MM.1S (cell line): ENCODE measurements around the gene FARS2.

ENCODE experiments used
- DNase-seq: peaks from one replicate; pipeline ENCODE4 v3.0.0-alpha.2; 2015
- H2AFZ ChIP-seq: fragments of 300-600 bp; sonication (generic); 2 replicates; pipeline ENCODE4 v1.6.0; 2016; ENCODE audit warnings: antibody characterized with exemption, low read length
- H3F3A ChIP-seq: fragments of 300-600 bp; sonication (generic); 2 replicates; pipeline ENCODE4 v1.6.1; 2016; ENCODE audit warnings: mild to moderate bottlenecking, antibody characterized with exemption, low read length, moderate library complexity, mixed read lengths; ENCODE audit not compliant: insufficient read depth
- H3K27ac ChIP-seq: fragments of 300-600 bp; sonication (generic); 2 replicates; pipeline ENCODE4 v1.5.1; 2016; ENCODE audit warnings: mild to moderate bottlenecking, low read length
- H3K27me3 ChIP-seq: fragments of 300-600 bp; sonication (generic); replicated peaks from 2 replicates; pipeline ENCODE4 v1.6.0; 2016; ENCODE audit warnings: low read length; ENCODE audit not compliant: insufficient read depth
- H3K36me3 ChIP-seq: fragments of 300-600 bp; sonication (generic); replicated peaks from 2 replicates; pipeline ENCODE4 v1.6.1; 2016; ENCODE audit warnings: mild to moderate bottlenecking, low read length, mixed read lengths; ENCODE audit not compliant: insufficient read depth
- H3K4me1 ChIP-seq: fragments of 300-600 bp; sonication (generic); 2 replicates; pipeline ENCODE4 v1.6.1; 2016; ENCODE audit warnings: low read length, mixed read lengths
- H3K4me2 ChIP-seq: fragments of 300-600 bp; sonication (generic); 2 replicates; pipeline ENCODE4 v1.6.0; 2016; ENCODE audit warnings: low read depth, low read length
- H3K4me3 ChIP-seq: fragments of 300-600 bp; sonication (generic); 2 replicates; pipeline ENCODE4 v1.5.1; 2016; ENCODE audit warnings: low read length, mixed read lengths
- H3K79me2 ChIP-seq: fragments of 300-600 bp; sonication (generic); 2 replicates; pipeline ENCODE4 v1.6.1; 2016; ENCODE audit warnings: mixed run types, low read length, mixed read lengths
- H3K9ac ChIP-seq: fragments of 300-600 bp; sonication (generic); 2 replicates; pipeline ENCODE4 v1.6.1; 2016; ENCODE audit warnings: low read length, mixed read lengths
- H3K9me2 ChIP-seq: fragments of 300-600 bp; sonication (generic); replicated peaks from 2 replicates; pipeline ENCODE4 v1.6.1; 2016; ENCODE audit warnings: mild to moderate bottlenecking, low read length, mixed read lengths; ENCODE audit not compliant: insufficient read depth
- H3K9me3 ChIP-seq: fragments of 300-600 bp; sonication (generic); replicated peaks from 2 replicates; pipeline ENCODE4 v1.6.1; 2016; ENCODE audit warnings: mild to moderate bottlenecking, low read length, mixed read lengths; ENCODE audit not compliant: insufficient read depth
- H4K20me1 ChIP-seq: fragments of 300-600 bp; sonication (generic); 2 replicates; pipeline ENCODE4 v1.6.1; 2016; ENCODE audit warnings: mild to moderate bottlenecking, low read length, moderate library complexity, mixed read lengths; ENCODE audit not compliant: insufficient read depth
- CTCF ChIP-seq: fragments of 300-600 bp; sonication (generic); IDR thresholded peaks from 2 replicates; pipeline ENCODE4 v1.5.1; 2016; ENCODE audit warnings: antibody characterized with exemption, low read length, mixed read lengths
- EZH2 ChIP-seq: fragments of 300-600 bp; sonication (generic); optimal IDR thresholded peaks from 2 replicates; pipeline ENCODE3; 2017; ENCODE audit warnings: low read depth, mild to moderate bottlenecking, antibody characterized with exemption, low read length, mixed read lengths
- EZH2phosphoT487 ChIP-seq: fragments of 300-600 bp; sonication (generic); IDR thresholded peaks from 2 replicates; pipeline ENCODE4 v1.6.1; 2018; ENCODE audit warnings: antibody characterized with exemption, low read length

FARS2 gene

GRCh38 chr6:5525209-5525608 lies 263.9 kb downstream of the FARS2 start:
- Histone ChIP-seq H3K4me2 (no peak overlapping the region), H3F3A (no peaks in the 10 kb centered on the region), H3K27me3 (no peaks in the 10 kb centered on the region), H3K9me2 (no peaks in the 10 kb centered on the region), H3K36me3 (no peaks in the 10 kb centered on the region), H3K79me2 (no peaks in the 10 kb centered on the region), H4K20me1 (no peaks in the 10 kb centered on the region), H3K4me1 (no peaks in the 10 kb centered on the region), H3K4me3 (no peak overlapping the region), H3K27ac (no peak overlapping the region), H3K9ac (no peak overlapping the region), H3K9me3 (no peaks in the 10 kb centered on the region), H2AFZ (no peak overlapping the region)
- TF ChIP-seq CTCF: no peak
- TF ChIP-seq EZH2phosphoT487: no peak
- TF ChIP-seq EZH2: no peak
- no peak for DNase-seq

GRCh38 chr6:5529015-5529414 lies 267.7 kb downstream of the FARS2 start:
- no peak overlapping the region for H3K4me2 ChIP-seq
- H3K27me3 ChIP-seq: no peaks in the 10 kb centered on the region
- H3K9me3 ChIP-seq: no peaks in the 10 kb centered on the region
- no peak for DNase-seq
- TF ChIP-seq CTCF (no peak), EZH2phosphoT487 (no peak), EZH2 (no peak)
- H3F3A ChIP-seq: no peaks in the 10 kb centered on the region
- H3K4me3 ChIP-seq: no peak overlapping the region
- H3K27ac ChIP-seq: no peak overlapping the region
- H3K9ac ChIP-seq: no peak overlapping the region
- no peaks in the 10 kb centered on the region for H3K36me3 ChIP-seq
- H3K9me2 ChIP-seq: no peaks in the 10 kb centered on the region
- no peak overlapping the region for H2AFZ ChIP-seq
- no peaks in the 10 kb centered on the region for H4K20me1 ChIP-seq
- H3K79me2 ChIP-seq: no peaks in the 10 kb centered on the region
- H3K4me1 ChIP-seq: no peaks in the 10 kb centered on the region

GRCh38 chr6:5529733-5530132 lies 268.4 kb downstream of the FARS2 start:
- Histone ChIP-seq H3K4me2 (no peak overlapping the region), H3K4me3 (no peak overlapping the region), H3K9me2 (no peaks in the 10 kb centered on the region), H3K79me2 (no peaks in the 10 kb centered on the region), H3K36me3 (no peaks in the 10 kb centered on the region), H3K27ac (no peak overlapping the region), H3K4me1 (no peaks in the 10 kb centered on the region), H3K9me3 (no peaks in the 10 kb centered on the region), H4K20me1 (no peaks in the 10 kb centered on the region), H3K27me3 (no peaks in the 10 kb centered on the region), H2AFZ (no peak overlapping the region), H3F3A (no peaks in the 10 kb centered on the region), H3K9ac (no peak overlapping the region)
- DNase-seq: no peak
- TF ChIP-seq CTCF (no peak), EZH2 (no peak), EZH2phosphoT487 (no peak)
